Measurements from ENCODE around the gene TMEM126B.

- TF ChIP-seq CTCF (IDR thresholded peaks at IDR 0.05) (no peak), POLR2A (IDR thresholded peaks at IDR 0.05) (no peak)
Observed at GRCh38 chr11:85634747-85635146, 6.4 kb downstream of the TMEM126B start.
